ENCODE measurements around the gene PLPP7.

DNA sequence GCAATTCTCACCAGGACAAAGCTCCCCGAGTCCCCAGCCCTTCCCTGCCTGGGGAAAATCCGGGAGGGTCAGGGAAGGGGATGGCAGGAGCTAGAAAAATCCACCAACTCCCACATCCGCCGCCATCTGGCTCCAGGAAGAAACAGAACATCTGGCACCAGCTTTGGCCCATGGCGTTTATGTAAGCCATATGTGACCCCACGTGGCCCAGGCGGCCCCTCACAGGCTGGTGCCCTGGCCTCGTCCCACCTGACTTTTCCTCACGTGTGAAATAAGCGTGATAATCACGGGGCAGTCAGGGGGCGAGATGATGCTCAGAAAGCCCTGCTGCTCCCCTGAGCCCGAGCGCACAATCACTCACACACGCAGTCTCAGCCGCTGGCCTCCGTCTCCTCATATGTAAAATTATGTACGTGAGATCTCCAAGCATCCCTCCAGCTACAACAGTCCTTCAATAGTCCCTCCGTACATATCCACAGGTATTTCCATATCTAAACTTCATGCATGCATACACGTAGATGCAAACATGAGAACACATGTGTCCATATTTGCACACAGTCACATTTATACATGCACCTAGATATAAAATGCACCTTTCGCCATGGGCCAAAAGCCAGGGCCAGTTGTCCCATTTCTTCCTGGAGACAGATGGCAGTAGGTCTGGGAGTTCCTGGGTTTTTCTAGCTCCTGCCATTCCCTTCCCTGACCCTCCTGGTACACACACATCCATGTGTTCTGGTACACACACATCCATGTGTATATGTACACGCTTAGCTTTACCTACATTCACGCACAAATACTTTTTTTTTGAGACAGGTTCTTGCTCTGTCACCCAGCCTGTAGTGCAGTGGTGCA is 28.9 kb downstream of the PLPP7 start:
- TF ChIP-seq POLR2A (IDR thresholded peaks at IDR 0.05): no peak
- TF ChIP-seq, protein P1, sequence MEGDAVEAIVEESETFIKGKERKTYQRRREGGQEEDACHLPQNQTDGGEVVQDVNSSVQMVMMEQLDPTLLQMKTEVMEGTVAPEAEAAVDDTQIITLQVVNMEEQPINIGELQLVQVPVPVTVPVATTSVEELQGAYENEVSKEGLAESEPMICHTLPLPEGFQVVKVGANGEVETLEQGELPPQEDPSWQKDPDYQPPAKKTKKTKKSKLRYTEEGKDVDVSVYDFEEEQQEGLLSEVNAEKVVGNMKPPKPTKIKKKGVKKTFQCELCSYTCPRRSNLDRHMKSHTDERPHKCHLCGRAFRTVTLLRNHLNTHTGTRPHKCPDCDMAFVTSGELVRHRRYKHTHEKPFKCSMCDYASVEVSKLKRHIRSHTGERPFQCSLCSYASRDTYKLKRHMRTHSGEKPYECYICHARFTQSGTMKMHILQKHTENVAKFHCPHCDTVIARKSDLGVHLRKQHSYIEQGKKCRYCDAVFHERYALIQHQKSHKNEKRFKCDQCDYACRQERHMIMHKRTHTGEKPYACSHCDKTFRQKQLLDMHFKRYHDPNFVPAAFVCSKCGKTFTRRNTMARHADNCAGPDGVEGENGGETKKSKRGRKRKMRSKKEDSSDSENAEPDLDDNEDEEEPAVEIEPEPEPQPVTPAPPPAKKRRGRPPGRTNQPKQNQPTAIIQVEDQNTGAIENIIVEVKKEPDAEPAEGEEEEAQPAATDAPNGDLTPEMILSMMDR (IDR thresholded peaks at IDR 0.05): no peak
